ENCODE measurements around the gene PC.
"Not testable (repeated sequence)": the region's sequence is repeated elsewhere in the genome, so short reads cannot be mapped to it uniquely, and the experiment has no call there.

Gene PC

GRCh38 chr11:66958232-66958955, at the start of gene PC:
Gene PC, minus strand, starts transcription at chr11:66958383. Its CDS starts 86,224 bp downstream, at chr11:66872159.
- DNase-seq (ENCODE audit: low read depth) = peak; percentile 99

- DNase-seq (ENCODE audit: low read depth) = no peak
Measured at GRCh38 chr11:67007126-67007525, 48.9 kb upstream of the PC start.

- DNase-seq (ENCODE audit: low read depth) = peak; percentile 35
Measured at GRCh38 chr11:67006029-67006884, 48.1 kb upstream of the PC start.

GRCh38 chr11:67005200-67005599, 47.0 kb upstream of the PC start:
- DNase-seq (ENCODE audit: low read depth) = not testable (repeated sequence)

GRCh38 chr11:67002921-67003411, 44.8 kb upstream of the PC start:
- no peak for DNase-seq (ENCODE audit: low read depth)

- no peak for DNase-seq (ENCODE audit: low read depth)
Measured at GRCh38 chr11:67002297-67002913, 44.2 kb upstream of the PC start.

GRCh38 chr11:67001332-67001731, 43.1 kb upstream of the PC start:
- no peak for DNase-seq (ENCODE audit: low read depth)

GRCh38 chr11:66999555-66999954, 41.4 kb upstream of the PC start:
- no peak for DNase-seq (ENCODE audit: low read depth)

- no peak for DNase-seq (ENCODE audit: low read depth)
Measured at GRCh38 chr11:66996609-66997273, 38.6 kb upstream of the PC start.

- no peak for DNase-seq (ENCODE audit: low read depth)
Measured at GRCh38 chr11:66992041-66992440, 33.9 kb upstream of the PC start.

GRCh38 chr11:66989360-66989759, 31.2 kb upstream of the PC start:
- DNase-seq (ENCODE audit: low read depth) = not testable (repeated sequence)

- not testable (repeated sequence) for DNase-seq (ENCODE audit: low read depth)
Measured at GRCh38 chr11:66988741-66989140, 30.6 kb upstream of the PC start.

- DNase-seq (ENCODE audit: low read depth) = no peak
Measured at GRCh38 chr11:66987924-66988637, 29.9 kb upstream of the PC start.

GRCh38 chr11:66987158-66987620, 29.0 kb upstream of the PC start:
- no peak for DNase-seq (ENCODE audit: low read depth)

- DNase-seq (ENCODE audit: low read depth) = no peak
Measured at GRCh38 chr11:66986178-66986545, 28.0 kb upstream of the PC start.

GRCh38 chr11:66985508-66986177, 27.5 kb upstream of the PC start:
- DNase-seq (ENCODE audit: low read depth) = no peak

GRCh38 chr11:66983275-66983924, 25.2 kb upstream of the PC start:
- no peak for DNase-seq (ENCODE audit: low read depth)

GRCh38 chr11:66981976-66982578, 23.9 kb upstream of the PC start:
- DNase-seq (ENCODE audit: low read depth) = peak; percentile 97

GRCh38 chr11:66979336-66979980, 21.3 kb upstream of the PC start:
- no peak for DNase-seq (ENCODE audit: low read depth)
